Neural progenitor cell (in vitro differentiated cells): Measurements from ENCODE around the gene SMG6. TPM values are rescaled to one million over a fixed set of nuclear protein-coding genes. Genes with fewer than 3 reads are reported as not detected.

Source experiments
- DNase-seq: peaks from one replicate; pipeline ENCODE4 v3.0.0-alpha.2; 2016; ENCODE audit warnings: low spot score
- H2AFZ ChIP-seq: fragments of 200-600 bp; sonication (generic); replicated peaks from 2 replicates; pipeline ENCODE4 v1.6.1; 2016; ENCODE audit warnings: antibody characterized with exemption
- H3F3A ChIP-seq: fragments of 200-600 bp; sonication (generic); 2 replicates; pipeline ENCODE4 v1.6.1; 2016; ENCODE audit warnings: antibody characterized with exemption, low read depth
- H3K27ac ChIP-seq: fragments of 200-600 bp; sonication (generic); 2 replicates; pipeline ENCODE4 v1.5.1; 2016; ENCODE audit warnings: mild to moderate bottlenecking
- H3K27me3 ChIP-seq: fragments of 200-600 bp; sonication (generic); 2 replicates; pipeline ENCODE4 v1.6.1; 2016; ENCODE audit warnings: mild to moderate bottlenecking, moderate library complexity
- H3K36me3 ChIP-seq: fragments of 200-600 bp; sonication (generic); 2 replicates; pipeline ENCODE4 v1.5.1; 2016
- H3K4me1 ChIP-seq: fragments of 200-600 bp; sonication (generic); 2 replicates; pipeline ENCODE4 v1.6.1; 2016; ENCODE audit warnings: mixed run types
- H3K4me2 ChIP-seq: fragments of 200-600 bp; sonication (generic); 2 replicates; pipeline ENCODE4 v1.6.1; 2016
- H3K4me3 ChIP-seq: fragments of 200-600 bp; sonication (generic); 2 replicates; pipeline ENCODE4 v1.5.1; 2016
- H3K79me2 ChIP-seq: fragments of 200-600 bp; sonication (generic); 2 replicates; pipeline ENCODE4 v1.6.1; 2016; ENCODE audit warnings: low read depth
- H3K9ac ChIP-seq: fragments of 200-600 bp; sonication (generic); 2 replicates; pipeline ENCODE4 v1.6.1; 2016
- H3K9me3 ChIP-seq: fragments of 200-600 bp; sonication (generic); 2 replicates; pipeline ENCODE4 v1.5.1; 2016; ENCODE audit warnings: low read depth
- H4K20me1 ChIP-seq: fragments of 200-600 bp; sonication (generic); 2 replicates; pipeline ENCODE4 v1.6.1; 2016; ENCODE audit warnings: low read depth
- H3K27ac Mint-ChIP-seq: 3 replicates; pipeline ENCODE4 v1.8.0; 2021; ENCODE audit warnings: mixed read lengths
- H3K27me3 Mint-ChIP-seq: 2 replicates; pipeline ENCODE4 v1.8.0; 2022; ENCODE audit warnings: low read depth, mild to moderate bottlenecking, inconsistent platforms, moderate library complexity, mixed read lengths; ENCODE audit not compliant: insufficient read depth
- H3K36me3 Mint-ChIP-seq: 3 replicates; pipeline ENCODE4 v1.8.0; 2021; ENCODE audit warnings: mixed read lengths
- H3K4me1 Mint-ChIP-seq: 3 replicates; pipeline ENCODE4 v1.8.0; 2021; ENCODE audit warnings: mixed read lengths
- H3K4me3 Mint-ChIP-seq: 3 replicates; pipeline ENCODE4 v1.8.0; 2021; ENCODE audit warnings: mild to moderate bottlenecking, moderate library complexity, mixed read lengths
- H3K9me3 Mint-ChIP-seq: 3 replicates; pipeline ENCODE4 v1.8.0; 2020; ENCODE audit warnings: mixed read lengths
- CTCF ChIP-seq: fragments of 200-600 bp; sonication (generic); IDR thresholded peaks from 2 replicates; pipeline ENCODE4 v1.5.1; 2017; ENCODE audit warnings: antibody characterized with exemption, mild to moderate bottlenecking
- EZH2 ChIP-seq: fragments of 200-600 bp; sonication (generic); IDR thresholded peaks from 2 replicates; pipeline ENCODE4 v1.6.1; 2017; ENCODE audit warnings: antibody characterized with exemption, mild to moderate bottlenecking, moderate library complexity
- EZH2phosphoT487 ChIP-seq: fragments of 200-600 bp; sonication (generic); IDR thresholded peaks from 2 replicates; pipeline ENCODE4 v1.6.1; 2017; ENCODE audit warnings: antibody characterized with exemption
- total RNA-seq: library from RNA; depleted of rRNA; stranded (reverse); fragments of >200 nt; gene quantifications from 2 replicates; pipeline ENCODE4 v1.2.3, GENCODE V29; 2015; ENCODE audit warnings: low replicate concordance

SMG6 gene
- total RNA-seq, 1 donor from 2014 or later, result 19.0 TPM

- Mint-ChIP-seq H3K27ac (no peak overlapping the region), H3K9me3 (no peaks in the 10 kb centered on the region), H3K4me1 (peaks cover 10% of the 10 kb centered on the region), H3K36me3 (peaks cover 13% of the 10 kb centered on the region), H3K4me3 (no peak overlapping the region), H3K27me3 (peaks cover 2% of the 10 kb centered on the region)
- Histone ChIP-seq H3K27ac (no peak overlapping the region), H3K9ac (no peak overlapping the region), H3K36me3 (no peaks in the 10 kb centered on the region), H3F3A (peaks cover 19% of the 10 kb centered on the region), H3K9me3 (no peaks in the 10 kb centered on the region), H3K4me1 (peaks cover 19% of the 10 kb centered on the region), H3K27me3 (no peaks in the 10 kb centered on the region), H3K4me3 (no peak overlapping the region), H2AFZ (no peak overlapping the region), H3K79me2 (no peaks in the 10 kb centered on the region), H3K4me2 (peak overlapping the region; percentile 12), H4K20me1 (peaks cover 23% of the 10 kb centered on the region)
- TF ChIP-seq EZH2 (no peak), CTCF (no peak), EZH2phosphoT487 (no peak)
- peak; percentile 50 for DNase-seq
Measured at GRCh38 chr17:2122641-2123302, 180.8 kb downstream of the SMG6 start.

GRCh38 chr17:2120586-2121335 is 182.8 kb downstream of the SMG6 start:
- Histone ChIP-seq H3K4me1 (peaks cover 19% of the 10 kb centered on the region), H3K9ac (no peak overlapping the region), H3K27ac (no peak overlapping the region), H3K9me3 (no peaks in the 10 kb centered on the region), H2AFZ (no peak overlapping the region), H3K79me2 (no peaks in the 10 kb centered on the region), H3K4me2 (no peak overlapping the region), H3K27me3 (no peaks in the 10 kb centered on the region), H3F3A (peaks cover 19% of the 10 kb centered on the region), H4K20me1 (peaks cover 23% of the 10 kb centered on the region), H3K4me3 (no peak overlapping the region), H3K36me3 (no peaks in the 10 kb centered on the region)
- Mint-ChIP-seq H3K27ac (no peak overlapping the region), H3K4me3 (no peak overlapping the region), H3K4me1 (peaks cover 10% of the 10 kb centered on the region), H3K9me3 (no peaks in the 10 kb centered on the region), H3K36me3 (no peaks in the 10 kb centered on the region), H3K27me3 (peaks cover 2% of the 10 kb centered on the region)
- TF ChIP-seq EZH2phosphoT487, result no peak
- TF ChIP-seq CTCF, result no peak
- TF ChIP-seq EZH2, result no peak
- DNase-seq, result no peak

- Histone ChIP-seq H3K79me2 (no peaks in the 10 kb centered on the region), H3K9me3 (no peaks in the 10 kb centered on the region), H3K27me3 (no peaks in the 10 kb centered on the region), H3F3A (peaks cover 5% of the 10 kb centered on the region), H3K4me3 (no peak overlapping the region), H2AFZ (no peak overlapping the region), H4K20me1 (peaks cover 6% of the 10 kb centered on the region), H3K4me1 (no peaks in the 10 kb centered on the region), H3K27ac (no peak overlapping the region), H3K9ac (no peak overlapping the region), H3K36me3 (no peaks in the 10 kb centered on the region), H3K4me2 (no peak overlapping the region)
- no peak overlapping the region for H3K4me3 Mint-ChIP-seq
- H3K9me3 Mint-ChIP-seq, result no peaks in the 10 kb centered on the region
- no peak for DNase-seq
- H3K27ac Mint-ChIP-seq, result no peak overlapping the region
- H3K36me3 Mint-ChIP-seq, result peaks cover 2% of the 10 kb centered on the region
- no peaks in the 10 kb centered on the region for H3K4me1 Mint-ChIP-seq
- TF ChIP-seq EZH2 (no peak), CTCF (no peak), EZH2phosphoT487 (no peak)
- no peaks in the 10 kb centered on the region for H3K27me3 Mint-ChIP-seq
Measured at GRCh38 chr17:2113279-2113622, 190.3 kb downstream of the SMG6 start.
